Sigmoid colon (tissue), 7 donors: ENCODE data around the gene ITK. TPM values are rescaled to one million over a fixed set of nuclear protein-coding genes. Genes with fewer than 3 reads are reported as not detected.

Experiments
- DNase-seq: peaks from one replicate; pipeline ENCODE4 v3.0.0-alpha.2; 2019
- H3K27ac ChIP-seq, 4 donors: fragments of 200-600 bp; sonication (generic); one replicate each; pipeline ENCODE4 v1.5.1; 2016 to 2019; ENCODE audit warnings: mild to moderate bottlenecking in 1 of 4
- H3K27me3 ChIP-seq, 3 donors: fragments of 200-600 bp; sonication (generic); one replicate each; pipeline ENCODE4 v1.5.1; 2019; ENCODE audit warnings: mild to moderate bottlenecking in 1 of 3
- H3K36me3 ChIP-seq, 4 donors: fragments of 200-600 bp; sonication (generic); one replicate each; pipeline ENCODE4 v1.5.1; 2016 to 2019
- H3K4me1 ChIP-seq, 4 donors: fragments of 200-600 bp; sonication (generic); one replicate each; pipeline ENCODE4 v1.5.1; 2017 to 2019
- H3K4me3 ChIP-seq, 4 donors: fragments of 200-600 bp; sonication (generic); one replicate each; pipeline ENCODE4 v1.5.1; 2017 to 2019; ENCODE audit warnings: mild to moderate bottlenecking in 2 of 4, moderate library complexity in 1 of 4
- H3K9me3 ChIP-seq, 4 donors: fragments of 200-600 bp in 3 of 4; sonication (generic) in 3 of 4; one replicate each; pipeline versions ENCODE4 v1.5.1 to v1.6.1; 2013 to 2019
- EP300 ChIP-seq, 4 donors: sonication (generic); formaldehyde crosslinking; IDR thresholded peaks; one replicate each; pipeline ENCODE4 v1.6.1; 2017; ENCODE audit warnings: antibody characterized with exemption in 4 of 4
- POLR2A ChIP-seq, 2 donors: fragments of 450-650 bp; IDR thresholded peaks; one replicate each; pipeline ENCODE4 v1.6.1; 2016; ENCODE audit warnings: antibody characterized with exemption in 2 of 2, mild to moderate bottlenecking in 2 of 2, moderate library complexity in 2 of 2
- POLR2AphosphoS5 ChIP-seq, 4 donors: sonication (generic); formaldehyde crosslinking; IDR thresholded peaks; one replicate each; pipeline ENCODE4 v1.6.1; 2017; ENCODE audit warnings: antibody characterized with exemption in 4 of 4
- WGBS, 2 donors: extraction: QIAGEN DNeasy Blood & Tissue Kit; methylation state at CpG; one replicate each; pipeline ENCODE4 v1.1.7; 2013; 5-methylcytosine and 5-hydroxymethylcytosine counted together
- intact Hi-C: fragments of 100-400 bp; cut with DNase I; formaldehyde crosslinking; loops from one replicate; pipeline ENCODE4 v1.15.1; 2023
- polyA plus RNA-seq, 3 donors: library from polyadenylated mRNA; stranded (reverse); fragments of 200-250 nt; gene quantifications; one replicate each; pipeline ENCODE4 v1.2.3, GENCODE V29; 2013
- total RNA-seq, 4 donors: library from RNA; depleted of rRNA; stranded (reverse); fragments of >200 nt; gene quantifications; one replicate each; pipeline ENCODE4 v1.1.0, GENCODE V29; 2016
- TF ChIP-seq, protein P1 (sequence below), 4 experiments: fragments of 450-650 bp in 3 of 4; fragments of 200-600 bp in 1 of 4; IDR thresholded peaks; one replicate each; pipeline ENCODE4 v1.5.1; 2016 to 2019; ENCODE audit warnings: antibody characterized with exemption in 4 of 4, mild to moderate bottlenecking in 3 of 4, moderate library complexity in 2 of 4
- donor health status: healthy with polysubstance abuse.
- donor health status: Bipolar disorder and iron deficiency.
- donor health status: healthy.

The ITK gene
- total and polyA plus RNA-seq, 7 donors: 0.60 to 15.1 (median 1.5) TPM

- TF ChIP-seq EP300 (IDR thresholded peaks at IDR 0.05): no peak
- TF ChIP-seq POLR2A (IDR thresholded peaks at IDR 0.05): no peak
- no peak for TF ChIP-seq POLR2AphosphoS5 (IDR thresholded peaks at IDR 0.05)
- TF ChIP-seq, protein P1, sequence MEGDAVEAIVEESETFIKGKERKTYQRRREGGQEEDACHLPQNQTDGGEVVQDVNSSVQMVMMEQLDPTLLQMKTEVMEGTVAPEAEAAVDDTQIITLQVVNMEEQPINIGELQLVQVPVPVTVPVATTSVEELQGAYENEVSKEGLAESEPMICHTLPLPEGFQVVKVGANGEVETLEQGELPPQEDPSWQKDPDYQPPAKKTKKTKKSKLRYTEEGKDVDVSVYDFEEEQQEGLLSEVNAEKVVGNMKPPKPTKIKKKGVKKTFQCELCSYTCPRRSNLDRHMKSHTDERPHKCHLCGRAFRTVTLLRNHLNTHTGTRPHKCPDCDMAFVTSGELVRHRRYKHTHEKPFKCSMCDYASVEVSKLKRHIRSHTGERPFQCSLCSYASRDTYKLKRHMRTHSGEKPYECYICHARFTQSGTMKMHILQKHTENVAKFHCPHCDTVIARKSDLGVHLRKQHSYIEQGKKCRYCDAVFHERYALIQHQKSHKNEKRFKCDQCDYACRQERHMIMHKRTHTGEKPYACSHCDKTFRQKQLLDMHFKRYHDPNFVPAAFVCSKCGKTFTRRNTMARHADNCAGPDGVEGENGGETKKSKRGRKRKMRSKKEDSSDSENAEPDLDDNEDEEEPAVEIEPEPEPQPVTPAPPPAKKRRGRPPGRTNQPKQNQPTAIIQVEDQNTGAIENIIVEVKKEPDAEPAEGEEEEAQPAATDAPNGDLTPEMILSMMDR (IDR thresholded peaks at IDR 0.05): no peak
- no peaks in the 10 kb centered on the region for H3K36me3 ChIP-seq
- WGBS, 2 donors: 89 to 93% methylated on average over 9 of the region's 9 CpGs
- no peaks in the 10 kb centered on the region for H3K27me3 ChIP-seq
- no peak for DNase-seq
- intact Hi-C loops: no loop called here
- H3K4me1 ChIP-seq: no peaks in the 10 kb centered on the region
- no peak overlapping the region for H3K27ac ChIP-seq
- no peaks in the 10 kb centered on the region for H3K9me3 ChIP-seq
- H3K4me3 ChIP-seq: no peak overlapping the region
Observed at GRCh38 chr5:157289164-157289819, 108.7 kb downstream of the ITK start.

- intact Hi-C loops: no loop called here
- no peak overlapping the region for H3K4me3 ChIP-seq
- TF ChIP-seq, protein P1 (IDR thresholded peaks at IDR 0.05): no peak
- TF ChIP-seq EP300 (IDR thresholded peaks at IDR 0.05): no peak
- TF ChIP-seq POLR2A (IDR thresholded peaks at IDR 0.05): no peak
- no peak for TF ChIP-seq POLR2AphosphoS5 (IDR thresholded peaks at IDR 0.05)
- no peak overlapping the region for H3K27ac ChIP-seq
- no peaks in the 10 kb centered on the region for H3K36me3 ChIP-seq
- H3K27me3 ChIP-seq: no peaks in the 10 kb centered on the region
- no peaks in the 10 kb centered on the region for H3K9me3 ChIP-seq
- DNase-seq: no peak
- WGBS, 2 donors: 89 to 90% methylated on average over 6 of the region's 6 CpGs
- no peaks in the 10 kb centered on the region for H3K4me1 ChIP-seq
Observed at GRCh38 chr5:157290156-157290980, 109.7 kb downstream of the ITK start.

DNA sequence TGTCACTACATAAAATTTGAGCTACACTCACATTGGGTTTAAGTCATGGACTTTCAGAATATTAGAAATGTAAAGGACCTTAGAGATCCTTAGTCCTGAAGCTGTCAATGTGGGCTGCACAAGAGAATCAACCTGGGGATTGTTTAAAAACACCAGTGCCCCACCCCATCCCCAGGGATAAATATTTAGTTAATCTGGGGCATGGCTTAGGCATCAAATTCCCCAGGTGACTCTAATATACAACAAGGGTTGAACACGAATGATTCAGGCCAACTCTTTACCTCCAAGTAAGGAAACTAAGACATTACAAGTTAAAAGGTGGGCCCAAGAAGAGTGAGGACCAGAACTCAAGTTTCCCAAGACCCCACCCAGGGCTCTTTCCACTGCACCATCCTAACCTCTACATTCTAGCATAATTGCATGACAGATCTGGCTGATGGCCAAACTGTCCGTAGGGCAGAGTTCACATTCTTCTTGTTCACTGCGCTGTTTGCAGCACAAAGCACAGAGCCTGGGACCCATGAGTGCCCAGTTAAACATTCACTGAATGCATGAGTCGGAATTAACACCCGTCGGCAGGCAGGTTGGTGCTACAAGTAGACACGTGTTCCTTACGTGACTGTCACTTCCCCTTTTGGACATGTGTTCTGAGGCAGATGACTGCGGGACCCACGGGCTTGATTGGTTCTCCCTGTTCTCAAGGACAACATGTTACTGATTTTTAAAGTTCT is 110.5 kb downstream of the ITK start:
- Histone ChIP-seq H3K4me3 (no peak overlapping the region), H3K4me1 (no peaks in the 10 kb centered on the region), H3K27me3 (no peaks in the 10 kb centered on the region), H3K27ac (no peak overlapping the region), H3K36me3 (no peaks in the 10 kb centered on the region), H3K9me3 (no peaks in the 10 kb centered on the region)
- no peak for TF ChIP-seq POLR2AphosphoS5 (IDR thresholded peaks at IDR 0.05)
- TF ChIP-seq EP300 (IDR thresholded peaks at IDR 0.05): no peak
- TF ChIP-seq, protein P1 (IDR thresholded peaks at IDR 0.05): no peak
- DNase-seq: no peak
- intact Hi-C loops: no loop called here
- 16 to 45% methylated on average over 10 of the region's 10 CpGs for whole genome bisulfite sequencing, 2 donors

DNA sequence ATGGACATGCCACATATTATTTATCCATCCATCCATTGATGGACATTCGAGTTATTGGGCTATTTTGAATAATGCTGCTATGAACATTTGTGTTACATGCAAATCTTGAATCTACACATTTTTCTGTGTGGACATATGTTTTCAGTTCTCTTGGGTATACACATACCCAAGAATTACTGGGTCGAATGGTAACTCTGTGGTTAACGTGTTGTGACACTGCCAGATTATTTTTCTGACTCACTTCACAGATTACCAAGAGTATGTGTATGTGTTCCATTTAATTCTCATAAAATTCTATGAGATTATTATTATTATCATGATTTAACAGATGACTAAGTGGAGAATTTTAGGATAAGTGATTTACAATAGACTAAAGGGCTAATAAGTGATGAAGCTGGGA is 112.0 kb downstream of the ITK start:
- intact Hi-C loops: no loop called here
- Histone ChIP-seq H3K27me3 (no peaks in the 10 kb centered on the region), H3K36me3 (no peaks in the 10 kb centered on the region), H3K4me3 (no peak overlapping the region), H3K4me1 (no peaks in the 10 kb centered on the region), H3K9me3 (no peaks in the 10 kb centered on the region), H3K27ac (no peak overlapping the region)
- TF ChIP-seq EP300 (IDR thresholded peaks at IDR 0.05) (no peak), POLR2A (IDR thresholded peaks at IDR 0.05) (no peak), POLR2AphosphoS5 (IDR thresholded peaks at IDR 0.05) (no peak)
- TF ChIP-seq, protein P1 (IDR thresholded peaks at IDR 0.05): no peak
- DNase-seq: no peak
- 88 to 91% methylated on average over 3 of the region's 3 CpGs for WGBS, 2 donors
